HG03439 (cell line): ENCODE measurements around the gene CD244.

Experiments
- ATAC-seq: cut with Tn5 transposase; IDR thresholded peaks from one replicate; pipeline ENCODE4 v1.9.1; 2021; ENCODE audit warnings: mild to moderate bottlenecking, moderate library complexity; ENCODE audit not compliant: unreplicated experiment

Gene CD244

DNA sequence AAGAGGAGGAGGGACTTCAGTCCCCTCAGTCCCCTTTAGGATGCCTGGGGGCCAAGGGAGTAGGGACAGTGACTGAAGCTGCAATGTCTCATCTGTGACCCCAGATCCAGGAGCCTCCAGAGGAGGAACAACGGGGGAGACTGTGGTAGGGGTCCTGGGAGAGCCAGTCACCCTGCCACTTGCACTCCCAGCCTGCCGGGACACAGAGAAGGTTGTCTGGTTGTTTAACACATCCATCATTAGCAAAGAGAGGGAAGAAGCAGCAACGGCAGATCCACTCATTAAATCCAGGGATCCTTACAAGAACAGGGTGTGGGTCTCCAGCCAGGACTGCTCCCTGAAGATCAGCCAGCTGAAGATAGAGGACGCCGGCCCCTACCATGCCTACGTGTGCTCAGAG lies 48.4 kb downstream of the CD244 start:
- no peak for ATAC-seq

GRCh38 chr1:160813215-160813614 lies 49.5 kb downstream of the CD244 start:
- ATAC-seq = no peak

DNA sequence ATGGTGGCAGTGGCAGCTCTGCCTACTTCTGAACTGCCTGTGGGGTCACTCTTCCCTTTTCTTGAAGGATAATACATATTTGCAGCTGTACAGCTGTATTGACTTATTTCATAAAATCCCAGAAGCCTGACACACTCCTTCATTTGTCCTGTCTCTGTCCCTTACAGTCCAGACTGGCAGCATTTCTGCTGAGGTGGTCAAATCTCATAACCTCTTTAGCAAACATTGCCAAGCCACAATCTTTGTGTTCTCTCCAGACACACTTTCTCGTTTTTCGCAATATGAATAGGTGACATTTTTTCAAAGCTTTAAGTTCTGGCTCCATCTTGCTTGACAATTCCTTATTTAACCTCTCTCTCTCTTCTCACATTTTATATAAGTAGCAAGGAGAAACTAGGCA lies 51.5 kb downstream of the CD244 start:
- no peak for ATAC-seq

- ATAC-seq = no peak
These were observed 52.2 kb downstream of the CD244 start for GRCh38 chr1:160810486-160810885.

DNA sequence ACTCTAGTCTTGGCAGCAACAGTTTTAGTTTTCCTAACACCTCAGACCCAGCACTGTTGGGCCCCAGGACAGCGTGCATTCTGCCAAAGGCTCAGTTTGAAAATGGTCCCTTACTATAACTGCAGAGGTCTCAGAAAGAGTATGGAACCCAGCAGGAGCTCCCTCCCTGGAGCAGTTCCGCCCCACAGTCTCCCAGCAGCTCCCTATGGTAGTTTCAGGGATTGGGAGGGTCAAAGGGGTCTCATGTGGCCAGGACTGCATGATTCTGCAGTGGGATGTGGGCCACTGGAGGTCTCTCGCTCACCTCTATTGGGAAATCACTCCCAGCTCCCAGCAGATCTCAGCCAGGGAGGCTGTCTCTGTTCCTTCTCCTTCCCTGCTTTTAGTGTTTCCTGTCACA lies 54.4 kb downstream of the CD244 start:
- ATAC-seq = no peak

GRCh38 chr1:160807738-160808137 lies 54.9 kb downstream of the CD244 start:
- ATAC-seq = no peak

GRCh38 chr1:160807247-160807646 lies 55.4 kb downstream of the CD244 start:
- ATAC-seq = no peak

- no peak for ATAC-seq
These were observed 55.9 kb downstream of the CD244 start for GRCh38 chr1:160806784-160807183.

GRCh38 chr1:160806109-160806665 lies 56.5 kb downstream of the CD244 start:
- ATAC-seq = no peak

- ATAC-seq = no peak
These were observed 60.7 kb downstream of the CD244 start for GRCh38 chr1:160801836-160802580.

DNA sequence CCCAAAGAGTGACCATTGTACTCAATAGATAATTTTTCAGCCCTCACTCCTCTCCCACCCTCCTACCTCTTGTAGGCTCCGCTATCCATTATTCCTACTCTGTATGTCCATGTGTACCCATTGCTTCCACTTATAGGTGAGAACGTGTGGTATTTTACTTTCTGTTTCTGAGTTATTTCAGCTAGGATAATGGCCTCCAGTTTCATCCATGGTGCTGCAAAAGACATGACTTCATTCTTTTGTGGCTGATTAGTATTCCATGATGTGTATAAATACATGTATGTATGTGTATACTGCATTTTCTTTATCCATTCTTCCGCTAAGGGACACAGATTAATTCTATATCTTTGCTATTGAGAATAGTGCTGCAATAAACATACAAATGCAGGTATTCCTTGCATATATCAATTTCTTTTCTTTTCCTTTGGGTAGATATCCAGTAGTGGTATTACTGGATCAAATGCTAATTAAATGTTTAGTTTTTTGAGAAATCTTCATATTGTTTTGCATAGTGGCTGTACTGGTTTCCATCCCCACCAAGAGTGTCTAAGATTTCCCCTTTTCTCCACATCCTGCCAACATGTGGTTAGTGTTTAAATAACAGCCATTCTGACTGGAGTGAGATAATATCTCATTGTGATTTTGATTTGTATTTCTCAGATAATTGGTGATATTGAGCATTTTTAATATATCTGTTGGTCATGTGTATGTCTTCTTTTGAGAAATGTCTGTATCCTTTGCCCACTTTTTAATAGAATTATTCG lies 61.9 kb downstream of the CD244 start:
- ATAC-seq = no peak

GRCh38 chr1:160800142-160800541 lies 62.5 kb downstream of the CD244 start:
- no peak for ATAC-seq

DNA sequence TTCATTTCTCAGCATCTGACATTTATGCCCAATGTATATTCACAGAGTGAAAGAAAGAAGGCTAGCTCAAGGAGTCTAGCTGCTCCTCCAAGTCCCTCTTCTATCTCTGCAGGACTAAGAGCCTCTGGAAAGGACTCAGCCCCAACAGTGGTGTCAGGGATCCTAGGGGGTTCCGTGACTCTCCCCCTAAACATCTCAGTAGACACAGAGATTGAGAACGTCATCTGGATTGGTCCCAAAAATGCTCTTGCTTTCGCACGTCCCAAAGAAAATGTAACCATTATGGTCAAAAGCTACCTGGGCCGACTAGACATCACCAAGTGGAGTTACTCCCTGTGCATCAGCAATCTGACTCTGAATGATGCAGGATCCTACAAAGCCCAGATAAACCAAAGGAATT lies 63.0 kb downstream of the CD244 start:
- ATAC-seq = no peak

DNA sequence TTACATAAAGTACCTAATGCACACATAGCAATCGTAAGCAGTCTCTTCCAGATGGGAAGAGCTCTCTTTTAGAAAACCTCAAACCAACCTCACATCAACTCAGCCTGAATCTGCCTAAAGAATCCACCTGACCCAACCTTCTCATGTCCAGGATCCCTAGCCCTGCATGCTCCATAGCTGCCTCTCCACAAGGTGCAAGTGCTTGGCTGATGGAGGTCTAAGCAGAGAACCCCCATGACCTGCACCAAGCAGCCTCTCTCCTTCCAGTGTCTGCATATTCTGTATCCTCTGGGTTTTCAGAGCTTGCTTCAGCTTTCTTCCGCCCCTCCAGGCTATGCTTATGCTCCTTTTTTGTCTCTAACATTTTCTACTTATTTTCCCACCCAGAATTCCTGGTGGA lies 64.2 kb downstream of the CD244 start:
- ATAC-seq = no peak

GRCh38 chr1:160797861-160798273 lies 64.8 kb downstream of the CD244 start:
- ATAC-seq = no peak

DNA sequence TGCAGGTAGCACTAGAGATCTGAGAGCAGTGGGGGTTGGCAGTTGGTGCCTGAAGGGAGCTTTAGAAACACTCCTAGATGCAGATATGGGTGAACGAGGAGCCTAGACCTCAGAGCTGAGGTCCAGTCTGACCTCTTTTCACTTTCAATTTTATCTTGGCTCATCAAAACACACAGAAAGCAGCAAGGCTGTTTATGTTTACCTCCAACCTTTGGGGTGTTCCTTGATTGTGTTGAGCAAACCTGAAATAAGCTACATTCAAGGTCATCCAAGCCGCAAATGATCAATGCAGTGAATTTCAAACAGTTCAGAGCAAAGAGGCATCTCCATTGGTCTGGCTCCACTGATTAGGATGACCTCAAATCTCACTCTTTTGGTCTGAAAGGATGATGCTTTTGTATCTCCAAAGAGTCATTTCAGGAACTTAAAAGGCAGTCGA lies 65.4 kb downstream of the CD244 start:
- no peak for ATAC-seq

- peak; percentile 72 for ATAC-seq
These were observed 66.7 kb downstream of the CD244 start, which contains the start of gene LY9 for GRCh38 chr1:160795951-160796383. LY9 (plus strand) TSS chr1:160796174; CDS start chr1:160796188, 14 bp downstream.

GRCh38 chr1:160794376-160794775 lies 68.3 kb downstream of the CD244 start:
- no peak for ATAC-seq

DNA sequence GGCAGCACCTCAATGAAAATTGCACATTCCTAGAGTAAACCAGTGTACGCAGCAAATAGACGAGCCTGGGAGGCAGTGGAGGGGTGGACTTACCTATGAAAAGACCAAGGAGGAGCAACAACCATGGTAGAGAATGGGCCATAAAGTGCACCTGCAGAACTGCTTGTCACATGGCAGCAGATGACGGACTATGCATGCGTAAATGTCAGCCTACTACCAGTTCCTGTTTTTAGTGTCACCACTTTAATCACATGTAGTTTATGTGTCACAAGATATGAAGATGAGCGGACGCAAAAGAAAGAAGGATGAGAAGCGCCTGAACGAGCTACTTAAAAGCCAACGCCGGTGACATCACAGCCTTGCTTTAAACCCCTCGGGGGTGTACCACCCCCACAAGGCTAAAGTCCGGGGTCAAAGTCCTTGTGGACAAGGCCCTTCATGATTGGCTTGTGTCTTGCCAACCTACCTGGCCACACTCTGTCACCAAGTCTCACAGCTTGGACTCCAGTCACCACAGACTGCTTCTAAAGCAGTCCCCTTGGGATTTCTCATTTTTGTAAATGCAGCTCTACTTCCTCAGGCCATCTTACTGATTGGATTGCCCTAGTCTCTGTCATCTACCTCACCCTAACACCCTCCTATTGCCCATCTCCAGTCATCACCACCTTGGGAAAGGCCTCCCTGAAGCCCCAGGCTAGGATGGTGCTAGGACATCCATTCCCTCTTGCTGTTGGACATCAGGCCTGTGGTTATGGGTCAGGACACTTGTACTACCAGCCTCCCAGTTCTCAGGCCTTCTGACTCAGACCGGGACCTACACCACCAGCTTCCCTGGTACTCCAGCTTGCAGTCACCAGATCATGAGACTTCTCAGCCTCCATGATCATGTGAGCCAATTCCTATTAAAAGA lies 72.7 kb downstream of the CD244 start:
- peak; percentile 91 for ATAC-seq

DNA sequence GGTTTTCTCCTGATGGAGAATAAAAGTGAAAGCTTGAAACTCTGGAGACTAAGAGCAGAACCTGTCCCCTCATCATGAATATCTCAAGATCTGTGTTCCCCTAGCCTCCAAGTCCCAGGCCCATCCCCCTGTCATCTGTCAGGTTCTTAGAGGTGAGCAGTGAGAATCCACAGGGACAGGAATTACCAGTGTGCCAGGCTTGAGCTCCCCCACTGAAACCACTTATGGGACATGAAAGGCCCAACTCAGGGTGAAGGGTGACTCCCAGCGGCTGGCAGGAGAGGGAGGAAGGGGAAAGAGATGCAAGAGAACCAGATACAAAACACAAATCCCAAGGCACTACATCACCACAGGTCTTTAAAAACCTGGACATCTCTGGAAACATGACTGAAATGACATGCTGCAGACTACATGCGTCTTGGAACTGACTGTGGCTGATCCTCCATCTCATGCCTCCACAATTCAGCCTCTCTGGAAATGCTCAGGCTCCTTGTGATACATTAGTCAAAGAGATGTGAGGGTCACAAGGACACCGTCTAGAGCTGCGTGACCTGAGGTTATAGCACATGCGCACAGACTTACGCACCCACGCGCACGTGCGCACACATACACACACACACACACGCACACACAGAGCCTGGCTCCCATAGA lies 73.5 kb downstream of the CD244 start:
- ATAC-seq = peak; percentile 44
